HG02588 (cell line): ENCODE data around the gene KIF24.
"Not testable (repeated sequence)": the region's sequence is repeated elsewhere in the genome, so short reads cannot be mapped to it uniquely, and the experiment has no call there.

ENCODE experiments used
- ATAC-seq: cut with Tn5 transposase; IDR thresholded peaks from one replicate; pipeline ENCODE4 v1.9.1; 2021; ENCODE audit warnings: mild to moderate bottlenecking, moderate library complexity; ENCODE audit not compliant: unreplicated experiment

Gene KIF24, protein sequence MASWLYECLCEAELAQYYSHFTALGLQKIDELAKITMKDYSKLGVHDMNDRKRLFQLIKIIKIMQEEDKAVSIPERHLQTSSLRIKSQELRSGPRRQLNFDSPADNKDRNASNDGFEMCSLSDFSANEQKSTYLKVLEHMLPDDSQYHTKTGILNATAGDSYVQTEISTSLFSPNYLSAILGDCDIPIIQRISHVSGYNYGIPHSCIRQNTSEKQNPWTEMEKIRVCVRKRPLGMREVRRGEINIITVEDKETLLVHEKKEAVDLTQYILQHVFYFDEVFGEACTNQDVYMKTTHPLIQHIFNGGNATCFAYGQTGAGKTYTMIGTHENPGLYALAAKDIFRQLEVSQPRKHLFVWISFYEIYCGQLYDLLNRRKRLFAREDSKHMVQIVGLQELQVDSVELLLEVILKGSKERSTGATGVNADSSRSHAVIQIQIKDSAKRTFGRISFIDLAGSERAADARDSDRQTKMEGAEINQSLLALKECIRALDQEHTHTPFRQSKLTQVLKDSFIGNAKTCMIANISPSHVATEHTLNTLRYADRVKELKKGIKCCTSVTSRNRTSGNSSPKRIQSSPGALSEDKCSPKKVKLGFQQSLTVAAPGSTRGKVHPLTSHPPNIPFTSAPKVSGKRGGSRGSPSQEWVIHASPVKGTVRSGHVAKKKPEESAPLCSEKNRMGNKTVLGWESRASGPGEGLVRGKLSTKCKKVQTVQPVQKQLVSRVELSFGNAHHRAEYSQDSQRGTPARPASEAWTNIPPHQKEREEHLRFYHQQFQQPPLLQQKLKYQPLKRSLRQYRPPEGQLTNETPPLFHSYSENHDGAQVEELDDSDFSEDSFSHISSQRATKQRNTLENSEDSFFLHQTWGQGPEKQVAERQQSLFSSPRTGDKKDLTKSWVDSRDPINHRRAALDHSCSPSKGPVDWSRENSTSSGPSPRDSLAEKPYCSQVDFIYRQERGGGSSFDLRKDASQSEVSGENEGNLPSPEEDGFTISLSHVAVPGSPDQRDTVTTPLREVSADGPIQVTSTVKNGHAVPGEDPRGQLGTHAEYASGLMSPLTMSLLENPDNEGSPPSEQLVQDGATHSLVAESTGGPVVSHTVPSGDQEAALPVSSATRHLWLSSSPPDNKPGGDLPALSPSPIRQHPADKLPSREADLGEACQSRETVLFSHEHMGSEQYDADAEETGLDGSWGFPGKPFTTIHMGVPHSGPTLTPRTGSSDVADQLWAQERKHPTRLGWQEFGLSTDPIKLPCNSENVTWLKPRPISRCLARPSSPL (N-terminal part only)

DNA sequence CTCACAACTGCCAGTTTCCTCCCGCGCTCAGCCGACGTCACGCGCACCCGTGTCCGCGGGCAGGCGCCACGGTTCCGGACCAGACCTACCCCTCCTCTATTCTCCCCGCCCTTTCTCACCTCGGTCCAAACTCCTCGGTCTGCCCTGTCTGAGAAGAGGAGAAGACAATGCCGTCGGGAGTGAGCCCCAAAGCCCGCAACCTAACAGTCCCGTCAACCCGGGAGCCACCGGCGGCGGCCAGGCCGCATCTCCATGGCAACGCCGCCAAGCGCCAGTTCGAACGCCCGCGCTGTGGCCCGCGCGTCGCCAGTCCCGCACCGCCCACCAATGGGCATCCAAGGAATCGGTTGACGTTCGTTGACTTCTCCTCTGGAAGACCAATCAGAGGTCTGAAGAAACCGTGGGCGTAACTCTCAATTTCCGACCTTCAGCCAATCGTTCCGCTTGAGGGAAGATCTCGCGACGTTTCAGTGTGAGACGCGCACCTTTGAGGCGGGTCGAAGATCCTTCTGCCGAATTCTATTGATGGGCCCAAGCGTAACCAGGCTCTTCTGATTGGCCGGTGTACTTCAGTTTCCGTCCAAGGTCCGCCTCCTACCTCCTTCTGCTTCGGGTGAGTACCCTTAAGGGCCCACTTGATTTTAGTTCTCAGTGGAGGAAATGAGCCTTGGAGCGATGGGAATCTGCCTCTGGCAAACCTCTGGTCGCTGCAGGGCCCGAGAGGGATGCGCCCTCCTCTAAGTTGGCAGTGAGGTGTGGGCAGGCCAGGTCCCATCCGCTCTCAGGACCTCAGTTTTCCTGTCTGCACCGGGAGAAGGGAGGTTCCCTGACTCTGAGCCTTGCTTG is at the start of gene KIF24, which contains the start of gene NUDT2:
Gene KIF24 (minus strand): TSS at position 282 of the 846 bp plus-strand sequence. CDS start 17,922 bp downstream, outside the sequence.
Gene NUDT2 (plus strand): TSS at position 583 of the 846 bp plus-strand sequence. CDS start 9,471 bp downstream, outside the sequence.
- peak; percentile 92 for ATAC-seq

DNA sequence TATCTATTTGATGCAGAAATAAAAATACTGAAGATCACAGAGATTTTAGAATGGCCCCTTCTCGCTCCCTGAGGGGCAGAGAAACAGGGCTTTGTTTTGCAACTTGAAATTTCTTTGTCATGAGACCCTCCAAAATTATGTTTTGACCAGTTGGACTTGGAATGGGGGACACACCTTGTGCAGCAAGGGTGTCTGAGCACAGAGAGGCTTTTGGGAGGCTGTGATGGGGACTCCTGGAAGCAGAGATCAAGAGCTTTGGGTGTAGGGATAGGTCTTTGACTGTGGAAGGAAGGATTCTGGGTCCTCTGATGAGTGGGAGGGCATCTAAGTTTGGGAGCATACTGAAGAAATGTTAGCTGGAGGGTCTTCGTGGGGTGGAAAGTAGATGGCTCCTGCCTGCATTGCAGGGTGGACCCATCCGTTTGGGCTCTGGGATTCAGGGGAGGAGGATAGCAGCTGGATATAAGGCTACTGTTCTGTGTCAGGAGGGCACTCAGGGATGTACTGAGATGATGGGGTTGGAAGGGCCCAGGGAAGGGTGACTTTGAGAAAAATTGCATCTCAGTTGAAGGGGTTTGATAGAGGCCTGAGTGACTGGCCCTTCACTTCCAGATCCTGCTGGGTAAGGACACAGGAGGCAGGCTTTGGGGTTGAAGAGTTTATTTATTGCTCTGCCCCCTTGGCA is 49.5 kb upstream of the KIF24 start:
- no peak for ATAC-seq

DNA sequence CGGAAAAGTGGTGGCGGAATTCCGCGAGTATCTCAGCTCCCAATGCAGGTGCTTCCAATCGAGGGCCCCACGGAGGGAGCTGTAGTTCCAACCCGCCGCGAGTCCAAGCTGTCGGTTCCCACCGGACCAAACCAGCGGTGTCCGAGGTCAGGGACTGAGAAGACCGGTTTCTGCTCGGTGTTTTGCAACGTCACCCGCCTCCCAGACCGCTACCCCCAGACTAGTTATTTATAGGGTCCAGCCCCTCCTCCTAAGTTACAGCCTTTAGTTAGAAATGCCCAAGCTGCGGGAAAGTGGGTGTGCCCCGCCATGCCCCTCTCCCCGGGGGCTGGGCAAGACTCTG is 48.3 kb upstream of the KIF24 start:
- no peak for ATAC-seq

DNA sequence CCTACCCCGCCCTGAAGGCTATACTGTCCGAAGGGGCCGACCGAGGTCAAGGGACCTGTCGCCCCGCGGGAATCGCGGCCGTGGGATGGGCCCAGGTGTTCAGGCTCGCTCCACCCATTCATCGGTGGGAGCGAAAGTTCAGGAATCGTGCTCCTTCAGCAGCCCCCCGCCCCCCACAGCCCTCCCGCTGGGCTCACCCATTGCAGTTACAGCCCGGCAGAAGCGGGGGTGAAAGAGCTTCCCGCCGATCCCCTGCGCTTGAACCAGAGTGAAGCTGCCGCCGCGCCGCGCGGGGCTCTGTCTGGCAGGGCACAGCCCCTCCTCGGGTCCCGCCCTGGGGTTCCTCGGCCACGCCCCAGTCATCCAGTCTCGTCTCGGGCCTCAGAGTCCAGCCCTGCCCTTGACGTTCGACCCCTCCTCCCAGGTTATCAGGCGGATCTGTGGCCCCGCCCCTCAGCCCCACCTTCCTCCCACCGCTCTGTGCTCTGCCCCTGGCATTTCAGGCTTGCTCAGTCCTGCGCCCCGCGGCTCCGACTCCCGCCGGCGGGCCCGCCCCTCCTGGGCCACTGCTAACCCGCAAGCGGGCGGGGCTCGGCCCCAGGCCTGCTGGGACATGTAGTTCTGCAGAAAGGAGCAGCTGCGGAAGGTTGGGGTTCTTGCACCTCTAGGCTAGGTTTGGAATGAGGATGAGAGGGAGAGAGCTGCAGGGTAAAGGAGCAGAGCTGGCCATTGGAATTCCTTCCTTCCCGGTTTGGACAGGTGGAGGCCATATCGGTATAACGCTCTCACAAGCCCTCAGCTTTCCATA is 47.7 kb upstream of the KIF24 start, which contains the start of gene MYORG:
Gene MYORG (minus strand): TSS at position 303 of the 808 bp plus-strand sequence. CDS start 3,955 bp downstream, outside the sequence.
- ATAC-seq, result peak; percentile 87

DNA sequence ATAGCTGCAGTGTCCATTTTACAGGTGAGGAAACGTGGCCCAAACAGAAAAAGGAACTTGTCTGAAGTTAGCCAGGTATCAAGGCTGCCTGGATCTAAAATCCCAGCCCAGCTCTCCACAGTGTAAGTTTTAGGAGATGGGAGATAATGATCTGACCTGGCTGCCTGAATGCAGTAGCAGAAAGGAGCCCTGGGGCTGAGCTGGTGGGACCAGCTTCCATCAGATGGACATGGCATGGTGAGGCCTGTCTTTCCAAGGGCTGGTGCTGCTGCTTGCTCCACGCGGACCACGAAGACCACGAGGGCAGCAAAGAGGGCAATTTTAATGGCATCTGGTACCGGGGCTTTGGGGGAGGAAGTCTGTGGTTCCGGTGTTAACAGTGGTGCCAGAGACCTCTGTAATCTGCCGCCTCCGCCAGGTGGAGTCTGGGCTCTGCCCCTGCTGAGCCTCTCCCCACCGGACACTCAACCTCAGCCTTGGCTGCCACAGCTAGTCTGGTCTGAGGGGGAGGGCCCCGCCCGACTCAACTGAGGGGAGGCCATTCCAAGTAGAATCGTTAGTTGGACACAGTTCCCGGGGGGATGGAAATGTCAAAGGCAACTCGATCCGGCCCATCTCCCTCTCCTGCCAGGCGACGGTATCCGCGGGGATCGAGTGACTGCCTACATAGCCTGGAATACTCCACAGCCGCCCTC is 47.0 kb upstream of the KIF24 start:
- no peak for ATAC-seq

DNA sequence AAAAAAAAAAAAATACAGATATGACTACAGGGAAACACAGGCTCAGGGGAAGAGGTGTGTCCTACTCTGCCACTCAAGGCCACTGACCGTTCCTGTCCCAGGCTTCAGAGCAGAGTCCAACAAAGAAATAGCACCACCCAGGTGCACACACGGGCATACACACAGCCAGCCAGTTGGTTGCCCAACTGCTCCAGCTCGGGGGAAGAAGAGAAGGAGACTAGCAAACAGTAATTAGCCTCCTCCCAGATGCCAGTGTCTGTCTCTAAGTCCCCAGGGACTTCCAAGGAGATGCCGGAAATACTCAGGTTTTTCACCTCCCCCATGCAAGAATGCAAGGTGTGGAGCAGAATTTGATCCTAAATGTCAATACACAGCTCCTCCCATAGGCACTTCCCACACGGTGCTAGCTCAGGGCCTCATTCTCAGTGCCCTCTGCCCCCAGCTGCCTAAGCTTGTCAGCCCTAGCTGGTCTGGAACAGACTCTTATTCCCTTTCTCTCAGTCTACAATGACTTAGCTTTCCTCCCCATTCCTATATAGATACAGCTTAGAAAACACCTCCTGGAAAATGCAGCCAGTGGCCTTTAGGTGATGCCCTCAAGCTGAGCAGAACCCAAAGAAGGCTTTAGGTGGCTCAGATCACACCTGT is 46.0 kb upstream of the KIF24 start:
- ATAC-seq, result no peak

DNA sequence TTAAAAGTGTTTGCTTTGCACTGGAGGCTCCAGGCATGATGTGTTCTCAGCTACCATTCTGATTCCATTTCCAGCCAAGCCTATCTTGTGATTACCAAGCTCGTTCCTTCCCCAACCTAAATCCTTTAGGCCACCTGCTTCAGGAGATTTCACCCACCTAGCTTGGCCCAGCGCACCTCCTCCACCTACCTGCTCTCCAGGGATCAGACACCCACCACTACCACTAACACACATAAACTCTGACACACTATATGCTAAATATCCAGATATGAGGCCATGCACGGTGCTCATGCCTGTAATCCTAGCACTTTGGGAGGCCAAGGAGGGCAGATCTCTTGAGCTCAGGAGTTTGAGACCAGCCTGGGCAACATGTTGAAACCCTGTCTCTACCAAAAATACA is 45.3 kb upstream of the KIF24 start:
- ATAC-seq, result no peak

DNA sequence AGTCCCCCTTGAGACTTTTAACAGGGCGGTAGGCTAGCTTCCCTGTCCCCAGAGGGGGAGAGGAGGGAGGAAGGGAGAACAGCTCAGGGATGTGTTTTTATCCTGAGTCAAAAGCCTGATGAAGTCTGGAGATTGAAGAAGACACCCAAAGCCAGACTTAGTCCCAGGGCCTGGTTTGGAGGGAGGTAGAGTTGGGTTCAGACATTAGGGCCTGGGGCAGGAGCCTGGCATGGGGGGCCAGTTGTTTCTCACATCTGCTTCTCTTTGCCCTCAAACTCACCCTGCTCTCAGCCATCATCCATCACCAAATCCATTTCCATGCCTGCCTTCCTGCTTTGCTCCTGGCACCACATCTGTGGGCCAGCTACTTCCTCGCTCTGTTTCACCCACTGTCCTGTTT is 44.7 kb upstream of the KIF24 start:
- no peak for ATAC-seq

DNA sequence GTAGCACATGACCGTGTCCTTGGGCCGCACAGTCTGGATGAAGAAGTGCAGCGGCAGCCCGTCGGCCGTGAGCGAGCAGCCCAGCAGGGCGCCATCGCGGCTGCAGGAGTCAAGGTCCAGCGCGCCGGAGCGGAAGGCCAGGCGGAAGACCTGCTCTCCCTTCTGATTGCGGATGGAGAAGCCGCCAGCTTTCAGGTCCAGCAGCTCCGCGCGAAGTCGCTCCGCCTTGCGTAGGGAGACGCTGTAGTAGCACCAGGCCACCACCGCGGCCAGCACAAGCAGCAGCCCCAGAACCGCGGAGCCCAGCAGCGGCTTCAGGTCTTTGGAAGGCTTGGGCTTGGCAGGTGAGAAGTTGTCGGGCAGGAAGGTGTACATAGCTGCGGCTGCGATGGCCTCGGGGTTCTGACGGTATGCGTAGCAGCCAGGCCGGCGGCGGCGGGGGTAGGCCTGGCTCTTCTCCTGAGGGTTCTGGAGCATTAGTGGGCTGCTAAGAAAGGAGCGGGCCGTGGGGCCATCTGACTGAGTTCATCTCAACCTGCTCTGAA is 43.5 kb upstream of the KIF24 start:
- no peak for ATAC-seq

DNA sequence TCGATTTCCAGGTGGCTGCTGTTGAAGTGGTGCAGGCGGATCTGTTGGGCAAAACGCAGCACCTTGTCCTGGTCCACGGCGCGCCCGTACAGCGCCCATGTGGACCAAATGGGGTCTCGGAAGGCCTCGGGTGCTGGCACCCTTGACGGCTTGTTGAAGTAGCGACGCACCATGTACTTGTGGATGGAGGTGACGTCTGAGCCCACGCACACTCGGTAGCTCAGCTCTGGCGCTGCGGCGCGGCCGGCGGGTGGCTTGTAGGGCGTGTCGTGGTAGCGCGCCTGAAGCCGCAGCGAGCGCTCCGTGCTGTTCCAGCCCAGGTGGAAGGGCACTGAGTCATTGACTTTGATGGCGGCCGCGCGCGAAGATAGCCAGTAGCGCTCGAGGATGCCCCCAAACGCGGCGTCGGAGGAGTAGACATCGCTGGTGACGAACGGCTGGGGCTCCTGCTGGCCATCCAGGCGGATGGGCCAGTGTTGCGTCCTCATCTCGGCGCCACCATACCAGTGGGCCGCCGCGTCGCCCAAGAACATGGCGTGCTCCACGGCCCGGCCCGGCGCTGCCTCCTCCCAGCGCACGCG is 42.9 kb upstream of the KIF24 start:
- ATAC-seq, result no peak

DNA sequence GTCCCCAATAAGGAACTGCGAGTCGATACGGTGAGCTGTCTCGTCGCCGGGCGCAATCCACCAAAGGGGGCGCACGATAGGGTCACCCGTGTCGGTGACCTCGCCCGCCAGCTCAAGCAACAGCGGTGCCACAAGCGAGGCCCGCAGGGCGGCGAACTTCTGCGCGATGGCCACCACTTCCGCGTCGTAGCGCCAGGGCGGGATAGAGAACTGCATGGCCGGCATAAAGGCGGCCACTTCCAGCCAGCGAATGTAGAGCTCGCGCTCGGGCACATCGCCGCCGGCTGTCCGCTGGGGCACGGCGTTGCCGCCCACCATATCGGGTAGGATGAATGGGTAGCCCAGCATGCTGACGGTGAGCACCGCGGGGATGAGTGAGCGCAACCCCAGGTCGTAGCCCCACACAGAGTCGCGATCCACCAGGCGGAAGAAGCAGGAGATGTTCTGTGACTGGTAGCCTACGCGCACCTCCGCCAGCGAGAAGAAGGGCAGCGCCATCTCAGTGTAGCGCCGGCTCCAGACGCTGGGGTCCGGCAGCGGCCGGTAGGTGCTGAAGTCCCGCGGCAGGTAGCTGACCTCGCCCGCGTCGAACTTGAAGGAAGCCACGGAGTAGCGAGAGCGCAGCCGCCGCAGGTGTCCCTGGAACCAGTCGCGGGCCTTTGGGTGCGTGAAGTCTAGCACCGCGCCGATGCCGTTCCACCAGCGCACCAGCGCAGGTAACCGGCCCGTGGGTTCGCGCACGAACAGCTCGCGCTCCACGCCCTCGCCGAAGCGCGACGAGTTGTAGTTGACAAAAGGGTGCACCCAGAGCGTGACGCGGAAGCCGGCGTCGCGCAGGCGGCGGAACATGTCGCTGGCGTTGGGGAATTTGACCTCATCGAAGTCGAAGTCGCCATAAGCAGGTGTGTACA is 42.2 kb upstream of the KIF24 start:
- ATAC-seq, result no peak

DNA sequence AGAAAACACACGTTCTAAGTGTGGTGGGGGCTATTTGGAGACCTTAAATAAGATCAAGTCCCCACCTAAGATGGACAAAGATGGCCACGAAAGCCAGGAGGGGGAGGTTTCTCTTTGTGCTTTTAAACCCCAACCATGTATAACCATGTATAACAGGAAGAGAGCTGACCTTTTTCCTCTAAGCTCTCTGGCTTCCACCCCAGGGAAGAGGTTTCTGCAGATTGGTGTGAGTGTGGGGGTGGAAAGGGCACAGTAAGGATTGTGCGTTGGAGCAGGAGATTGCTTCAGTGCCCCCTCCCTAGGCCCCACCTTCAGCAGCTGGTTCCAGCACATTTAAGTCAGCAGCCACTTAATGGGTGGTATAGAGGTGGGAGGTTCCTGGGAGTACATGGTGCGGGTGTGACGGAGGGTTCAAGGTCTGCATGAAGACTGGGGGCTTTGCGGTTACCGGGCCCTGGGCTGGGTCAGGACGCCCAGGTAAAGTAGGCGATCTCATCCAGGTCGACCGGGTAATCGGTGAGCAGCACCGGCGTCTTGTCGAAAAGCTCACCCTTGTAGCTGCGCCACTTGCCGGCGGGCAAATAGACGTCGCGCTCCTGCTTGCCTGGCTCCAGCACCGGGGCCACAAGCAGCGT is 41.4 kb upstream of the KIF24 start:
- no peak for ATAC-seq

DNA sequence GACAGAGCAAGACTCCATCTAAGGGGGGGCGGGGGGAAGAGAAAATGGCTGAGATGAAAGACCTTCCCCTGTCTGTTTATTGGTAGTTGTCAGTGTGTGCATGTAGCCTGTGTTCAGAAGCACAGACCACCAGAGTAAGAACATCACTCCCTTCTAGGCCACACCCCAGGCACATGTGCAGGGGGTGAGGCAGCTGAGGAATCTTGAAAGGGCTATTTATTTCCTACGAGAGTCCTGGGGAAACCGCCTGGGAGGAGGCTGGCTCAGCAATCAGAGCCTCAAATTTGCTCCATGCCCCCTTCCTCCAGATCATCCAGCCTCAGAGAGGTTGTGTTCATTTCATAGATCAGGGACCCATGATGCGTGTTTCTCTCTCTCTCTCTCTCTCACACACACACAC is 40.6 kb upstream of the KIF24 start:
- ATAC-seq, result no peak

DNA sequence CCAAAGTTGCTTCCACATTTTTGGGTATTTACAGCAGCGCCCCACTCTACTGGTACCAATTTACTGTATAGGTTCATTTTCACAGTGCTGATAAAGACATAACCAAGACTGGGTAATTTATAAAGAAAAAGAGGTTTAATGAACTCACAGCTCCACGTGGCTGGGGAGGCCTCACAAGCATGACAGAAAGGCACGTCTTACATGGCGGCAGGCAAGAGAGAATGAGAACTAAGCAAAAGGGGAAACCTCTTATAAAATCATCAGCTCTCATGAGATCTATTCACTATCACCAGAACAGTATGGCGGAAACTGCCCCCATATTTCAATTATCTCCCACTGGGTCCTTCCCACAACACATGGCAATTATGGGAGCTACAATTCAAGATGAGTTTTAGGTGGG is 39.7 kb upstream of the KIF24 start:
- not testable (repeated sequence) for ATAC-seq

DNA sequence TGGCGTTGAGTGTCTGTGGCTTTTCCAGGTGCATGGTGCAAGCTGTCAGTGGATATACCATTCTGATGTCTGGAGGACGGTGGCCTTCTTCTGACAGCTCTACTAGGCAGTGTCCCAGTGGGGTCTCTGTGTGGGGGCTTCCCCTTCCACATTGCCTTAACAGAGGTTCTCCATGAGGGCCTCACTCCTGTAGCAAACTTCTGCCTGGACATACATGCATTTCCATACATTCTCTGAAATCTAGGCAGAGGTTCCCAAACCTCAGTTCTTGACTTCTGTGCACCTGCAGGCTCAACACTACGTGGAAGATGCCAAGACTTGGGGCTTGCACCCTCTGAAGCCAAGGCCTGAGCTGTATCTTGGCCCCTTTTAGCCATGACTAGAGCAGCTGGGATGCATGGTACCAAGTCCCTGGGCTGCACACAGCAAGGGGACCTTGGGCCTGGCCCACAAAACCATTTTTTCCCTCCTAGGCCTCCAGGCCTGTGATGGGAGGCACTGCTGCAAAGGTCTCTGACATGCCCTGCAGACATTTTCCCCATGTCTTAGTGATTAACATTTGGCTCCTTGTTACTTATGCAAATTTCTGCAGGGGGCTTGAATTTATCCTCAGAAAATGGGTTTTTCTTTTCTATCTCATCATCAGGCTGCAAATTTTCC is 38.8 kb upstream of the KIF24 start:
- not testable (repeated sequence) for ATAC-seq
